ENCODE results near the gene ABCA2. TPM values are rescaled to one million over a fixed set of nuclear protein-coding genes. Genes with fewer than 3 reads are reported as not detected.

Gene ABCA2
- total RNA-seq, 1 donor: 20.3 TPM

- Histone ChIP-seq H3K27ac (ENCODE audit: low read depth, low read length) (no peak overlapping the region), H3K36me3 (ENCODE audit: insufficient read depth, low read length) (peaks cover 7% of the 10 kb centered on the region), H3K4me2 (ENCODE audit: insufficient read depth, low read length) (no peak overlapping the region), H3K9me3 (ENCODE audit: low read depth, low read length) (no peaks in the 10 kb centered on the region), H3K27me3 (ENCODE audit: insufficient read depth, low read length) (no peaks in the 10 kb centered on the region), H3K4me1 (ENCODE audit: insufficient read depth, low read length) (peaks cover 5% of the 10 kb centered on the region), H4K20me1 (ENCODE audit: insufficient read depth, low read length) (peaks cover 6% of the 10 kb centered on the region), H3K4me3 (ENCODE audit: insufficient read depth, low read length) (no peak overlapping the region), H2AFZ (ENCODE audit: low read length) (no peak overlapping the region), H3K79me2 (ENCODE audit: insufficient read depth, low read length) (peaks cover 27% of the 10 kb centered on the region)
- no peak for TF ChIP-seq CTCF (IDR thresholded peaks at IDR 0.05; ENCODE audit: extremely low read depth, low read depth, low read length)
- DNase-seq (ENCODE audit: insufficient read length, low spot score, missing footprints): no peak
Measured at GRCh38 chr9:137075275-137075775, 47.3 kb upstream of the ABCA2 start.

DNA sequence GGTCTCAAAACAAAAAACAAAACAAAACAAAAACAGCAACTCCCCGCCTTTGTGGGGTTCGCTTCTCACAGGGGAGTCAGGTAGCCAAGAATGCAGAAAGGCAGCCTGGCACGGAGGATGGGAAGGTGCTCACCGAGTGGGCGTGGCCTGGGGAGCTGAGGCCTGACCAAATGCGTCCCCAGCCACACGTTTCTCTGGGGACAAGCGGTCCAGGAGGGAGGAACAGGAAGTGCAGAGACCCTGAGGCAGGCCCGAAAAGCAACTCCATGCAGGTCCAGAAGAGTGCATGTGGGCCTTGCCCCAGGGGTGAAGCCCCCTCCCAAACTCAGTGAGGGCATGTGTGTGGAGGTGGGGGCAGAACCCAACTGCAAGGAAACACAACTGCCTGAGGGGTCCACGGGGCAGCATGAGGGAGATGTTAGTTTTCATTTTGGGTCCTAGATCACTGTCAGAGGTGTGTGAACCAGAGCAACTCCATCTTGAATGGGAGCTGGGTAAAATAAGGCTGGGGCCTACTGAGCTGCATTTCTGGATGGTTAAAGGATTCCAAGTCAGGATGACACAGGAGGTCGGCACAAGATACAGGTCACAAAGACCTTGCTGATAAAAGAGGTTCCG lies 46.7 kb upstream of the ABCA2 start:
- H2AFZ ChIP-seq (ENCODE audit: low read length): no peak overlapping the region
- no peaks in the 10 kb centered on the region for H3K9me3 ChIP-seq (ENCODE audit: low read depth, low read length)
- peaks cover 5% of the 10 kb centered on the region for H3K36me3 ChIP-seq (ENCODE audit: insufficient read depth, low read length)

GRCh38 chr9:137073992-137074399 lies 46.0 kb upstream of the ABCA2 start:
- Histone ChIP-seq H3K27ac (ENCODE audit: low read depth, low read length) (no peak overlapping the region), H3K9me3 (ENCODE audit: low read depth, low read length) (no peaks in the 10 kb centered on the region), H3K4me2 (ENCODE audit: insufficient read depth, low read length) (no peak overlapping the region), H3K4me3 (ENCODE audit: insufficient read depth, low read length) (no peak overlapping the region), H4K20me1 (ENCODE audit: insufficient read depth, low read length) (no peaks in the 10 kb centered on the region), H2AFZ (ENCODE audit: low read length) (no peak overlapping the region), H3K36me3 (ENCODE audit: insufficient read depth, low read length) (no peaks in the 10 kb centered on the region), H3K79me2 (ENCODE audit: insufficient read depth, low read length) (peaks cover 13% of the 10 kb centered on the region), H3K4me1 (ENCODE audit: insufficient read depth, low read length) (peaks cover 5% of the 10 kb centered on the region), H3K27me3 (ENCODE audit: insufficient read depth, low read length) (no peaks in the 10 kb centered on the region)
- DNase-seq (ENCODE audit: insufficient read length, low spot score, missing footprints): no peak
- no peak for TF ChIP-seq CTCF (IDR thresholded peaks at IDR 0.05; ENCODE audit: extremely low read depth, low read depth, low read length)

More for the DNA sequence above, 46.7 kb upstream of the ABCA2 start:
- no peak overlapping the region for H3K4me2 ChIP-seq (ENCODE audit: insufficient read depth, low read length)
- H3K4me3 ChIP-seq (ENCODE audit: insufficient read depth, low read length): no peak overlapping the region
- H3K4me1 ChIP-seq (ENCODE audit: insufficient read depth, low read length): peaks cover 5% of the 10 kb centered on the region
- H3K27ac ChIP-seq (ENCODE audit: low read depth, low read length): no peak overlapping the region
- DNase-seq (ENCODE audit: insufficient read length, low spot score, missing footprints): peak; percentile 57
- H3K27me3 ChIP-seq (ENCODE audit: insufficient read depth, low read length): no peaks in the 10 kb centered on the region
- H4K20me1 ChIP-seq (ENCODE audit: insufficient read depth, low read length): peaks cover 6% of the 10 kb centered on the region
- peaks cover 21% of the 10 kb centered on the region for H3K79me2 ChIP-seq (ENCODE audit: insufficient read depth, low read length)
- no peak for TF ChIP-seq CTCF (IDR thresholded peaks at IDR 0.05; ENCODE audit: extremely low read depth, low read depth, low read length)

DNA sequence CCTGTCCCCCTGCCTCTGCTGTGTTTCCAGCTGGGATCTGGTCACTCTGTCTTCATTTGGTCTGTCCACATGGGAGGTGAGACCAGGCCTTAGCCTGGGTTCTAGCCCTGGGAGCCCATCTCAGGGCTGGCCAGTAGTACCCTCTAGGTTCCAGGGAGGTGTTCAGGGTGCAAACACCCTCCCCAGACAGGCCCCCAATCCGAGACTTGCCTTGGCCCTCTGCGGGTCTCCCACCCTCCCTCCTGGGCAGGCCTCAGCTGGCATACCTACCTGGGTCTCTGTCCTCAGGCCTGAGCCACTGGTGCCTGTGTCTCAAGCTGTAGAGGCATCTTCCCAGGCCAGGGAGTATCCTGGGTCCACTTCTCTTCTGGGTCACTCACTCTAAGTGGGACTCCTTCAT lies 43.2 kb upstream of the ABCA2 start:
- peak; percentile 58 for DNase-seq (ENCODE audit: insufficient read length, low spot score, missing footprints)
- no peaks in the 10 kb centered on the region for H3K36me3 ChIP-seq (ENCODE audit: insufficient read depth, low read length)
- H4K20me1 ChIP-seq (ENCODE audit: insufficient read depth, low read length): peaks cover 6% of the 10 kb centered on the region
- no peak overlapping the region for H3K27ac ChIP-seq (ENCODE audit: low read depth, low read length)
- H3K79me2 ChIP-seq (ENCODE audit: insufficient read depth, low read length): no peaks in the 10 kb centered on the region
- no peaks in the 10 kb centered on the region for H3K9me3 ChIP-seq (ENCODE audit: low read depth, low read length)
- peak overlapping the region; percentile 62 for H2AFZ ChIP-seq (ENCODE audit: low read length)
- H3K27me3 ChIP-seq (ENCODE audit: insufficient read depth, low read length): no peaks in the 10 kb centered on the region
- H3K4me1 ChIP-seq (ENCODE audit: insufficient read depth, low read length): peaks cover 5% of the 10 kb centered on the region
- peak overlapping the region; percentile 71 for H3K4me3 ChIP-seq (ENCODE audit: insufficient read depth, low read length)
- no peak for TF ChIP-seq CTCF (IDR thresholded peaks at IDR 0.05; ENCODE audit: extremely low read depth, low read depth, low read length)
- H3K4me2 ChIP-seq (ENCODE audit: insufficient read depth, low read length): peak overlapping the region; percentile 82
